NT2/D1 (cell line): ENCODE results near the gene TAF1L.
"Not testable (repeated sequence)": the region's sequence is repeated elsewhere in the genome, so short reads cannot be mapped to it uniquely, and the experiment has no call there.

Source experiments
- DNase-seq: peaks from one replicate; pipeline ENCODE4 v3.0.0-alpha.2; 2011; ENCODE audit warnings: low read depth, low spot score
- H3K27me3 ChIP-seq: 2 replicates; pipeline ENCODE4 v1.6.0; 2011; ENCODE audit warnings: mild to moderate bottlenecking; ENCODE audit not compliant: insufficient read length, insufficient read depth
- H3K36me3 ChIP-seq: 2 replicates; pipeline ENCODE4 v1.6.1; 2011; ENCODE audit warnings: mild to moderate bottlenecking, low read length, mixed read lengths; ENCODE audit not compliant: insufficient read depth, insufficient read length
- H3K4me1 ChIP-seq: 2 replicates; pipeline ENCODE4 v1.5.1; 2011; ENCODE audit not compliant: insufficient read depth, insufficient read length
- H3K4me3 ChIP-seq: 2 replicates; pipeline ENCODE4 v1.5.1; 2011; ENCODE audit warnings: low read depth; ENCODE audit not compliant: insufficient read length
- H3K9ac ChIP-seq: 2 replicates; pipeline ENCODE4 v1.6.0; 2011; ENCODE audit warnings: low read depth; ENCODE audit not compliant: insufficient read length
- H3K9me3 ChIP-seq: 2 replicates; pipeline ENCODE4 v1.5.1; 2011; ENCODE audit warnings: mild to moderate bottlenecking, low read length; ENCODE audit not compliant: insufficient read depth
- SUZ12 ChIP-seq: IDR thresholded peaks from 2 replicates; pipeline ENCODE4 v1.6.1; 2011; ENCODE audit not compliant: insufficient read length, insufficient read depth; ENCODE audit errors: extremely low read depth
- YY1 ChIP-seq: IDR thresholded peaks from 2 replicates; pipeline ENCODE4 v1.6.1; 2011; ENCODE audit not compliant: insufficient read length, insufficient read depth
- ZNF274 ChIP-seq: IDR thresholded peaks from 2 replicates; pipeline ENCODE4 v1.6.1; 2011; ENCODE audit warnings: mild to moderate bottlenecking, low read depth, low read length

Gene TAF1L

GRCh38 chr9:32618261-32618660, 17.2 kb downstream of the TAF1L start:
- H3K27me3 ChIP-seq = no peaks in the 10 kb centered on the region
- no peak overlapping the region for H3K9ac ChIP-seq
- H3K4me1 ChIP-seq = no peaks in the 10 kb centered on the region
- H3K4me3 ChIP-seq = no peak overlapping the region
- H3K36me3 ChIP-seq = no peaks in the 10 kb centered on the region
- no peaks in the 10 kb centered on the region for H3K9me3 ChIP-seq
- DNase-seq = no peak
- TF ChIP-seq YY1 (no peak), ZNF274 (no peak), SUZ12 (no peak)

GRCh38 chr9:32606811-32607210, 28.7 kb downstream of the TAF1L start:
- peaks cover 13% of the 10 kb centered on the region; the same call in 1 of the 2 replicates for H3K9me3 ChIP-seq
- no peak overlapping the region for H3K4me3 ChIP-seq
- no peak for DNase-seq
- H3K36me3 ChIP-seq = no peaks in the 10 kb centered on the region
- H3K9ac ChIP-seq = no peak overlapping the region
- TF ChIP-seq ZNF274 (no peak), YY1 (no peak), SUZ12 (no peak)
- no peaks in the 10 kb centered on the region for H3K27me3 ChIP-seq
- H3K4me1 ChIP-seq = no peaks in the 10 kb centered on the region

- H3K4me1 ChIP-seq = no peaks in the 10 kb centered on the region
- no peak for DNase-seq
- no peaks in the 10 kb centered on the region for H3K27me3 ChIP-seq
- H3K9ac ChIP-seq = no peak overlapping the region
- no peaks in the 10 kb centered on the region for H3K36me3 ChIP-seq
- TF ChIP-seq SUZ12 = no peak
- no peak for TF ChIP-seq YY1
- TF ChIP-seq ZNF274 = no peak
- H3K9me3 ChIP-seq = peaks cover 13% of the 10 kb centered on the region; the same call in 1 of the 2 replicates
- H3K4me3 ChIP-seq = no peak overlapping the region
Measured at GRCh38 chr9:32603914-32604852, 31.3 kb downstream of the TAF1L start.

- DNase-seq, H3K36me3 ChIP-seq, H3K4me1 ChIP-seq, H3K4me3 ChIP-seq, H3K9me3 ChIP-seq, H3K27me3 ChIP-seq, H3K9ac ChIP-seq: not testable (repeated sequence)
Measured at GRCh38 chr9:32599021-32599420, 36.4 kb downstream of the TAF1L start.

GRCh38 chr9:32596936-32597335, 38.5 kb downstream of the TAF1L start:
- no peaks in the 10 kb centered on the region for H3K36me3 ChIP-seq
- H3K9me3 ChIP-seq = no peaks in the 10 kb centered on the region
- H3K9ac ChIP-seq = no peak overlapping the region
- TF ChIP-seq YY1 (no peak), SUZ12 (no peak), ZNF274 (no peak)
- DNase-seq = no peak
- no peak overlapping the region for H3K4me3 ChIP-seq
- no peaks in the 10 kb centered on the region for H3K4me1 ChIP-seq
- no peaks in the 10 kb centered on the region for H3K27me3 ChIP-seq

GRCh38 chr9:32596096-32596865, 39.2 kb downstream of the TAF1L start:
- Histone ChIP-seq H3K9me3 (no peaks in the 10 kb centered on the region), H3K36me3 (no peaks in the 10 kb centered on the region), H3K27me3 (no peaks in the 10 kb centered on the region), H3K4me1 (no peaks in the 10 kb centered on the region), H3K4me3 (no peak overlapping the region), H3K9ac (no peak overlapping the region)
- TF ChIP-seq YY1 = no peak
- no peak for TF ChIP-seq SUZ12
- TF ChIP-seq ZNF274 = no peak
- DNase-seq = no peak

- H3K27me3 ChIP-seq = no peaks in the 10 kb centered on the region
- no peak for TF ChIP-seq YY1
- no peak for TF ChIP-seq SUZ12
- TF ChIP-seq ZNF274 = no peak
- no peaks in the 10 kb centered on the region for H3K4me1 ChIP-seq
- no peaks in the 10 kb centered on the region for H3K9me3 ChIP-seq
- no peaks in the 10 kb centered on the region for H3K36me3 ChIP-seq
- no peak overlapping the region for H3K9ac ChIP-seq
- H3K4me3 ChIP-seq = no peak overlapping the region
- no peak for DNase-seq
Measured at GRCh38 chr9:32590898-32591297, 44.6 kb downstream of the TAF1L start.
